Stimulated activated CD4-positive, alpha-beta T cell treated with anti-CD3 and anti-CD28 coated beads, Interleukin-15, amount 100 ng/mL, for 24 hours (primary cell): ENCODE data around the gene NBPF8.
"Not testable (repeated sequence)": the region's sequence is repeated elsewhere in the genome, so short reads cannot be mapped to it uniquely, and the experiment has no call there.

Experiments used
- DNase-seq: peaks from one replicate; pipeline ENCODE4 v3.0.0-alpha.2; 2020

NBPF8 gene

DNA sequence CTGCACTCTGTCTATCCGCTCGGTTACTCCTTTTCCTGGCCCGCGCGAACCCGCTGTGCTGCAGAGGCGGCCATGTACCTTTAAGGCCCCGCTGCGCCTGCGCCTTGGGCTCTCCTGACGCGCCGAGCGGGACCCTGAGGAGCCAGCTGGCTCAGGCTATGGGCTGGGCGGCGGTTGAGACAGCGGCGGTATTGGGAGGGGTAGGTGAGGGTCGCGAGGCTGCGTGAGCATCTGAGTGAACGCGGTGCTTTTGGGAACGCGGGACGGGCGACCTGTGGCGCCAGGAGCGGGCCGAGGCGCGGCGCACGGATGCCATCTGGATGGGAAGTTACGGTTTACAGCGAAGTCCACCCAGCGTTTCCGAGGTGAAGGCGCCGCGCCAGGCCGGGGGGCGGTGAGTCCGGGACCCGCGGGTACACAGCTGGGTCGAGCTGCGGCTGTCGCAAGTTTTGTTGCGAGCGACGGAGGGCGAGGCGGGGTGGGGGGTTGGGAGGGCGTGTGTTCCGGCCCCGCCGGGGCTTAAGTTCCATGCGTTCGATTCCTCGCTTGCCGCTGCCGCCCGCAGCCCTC, at the start of gene NBPF8:
NBPF8 (plus strand) TSS at position 125 of the 570 bp plus-strand sequence. CDS start 21,488 bp downstream, outside the sequence.
- peak; percentile 82 for DNase-seq

GRCh38 chr1:120367709-120368108, 47.1 kb upstream of the NBPF8 start:
- not testable (repeated sequence) for DNase-seq

DNA sequence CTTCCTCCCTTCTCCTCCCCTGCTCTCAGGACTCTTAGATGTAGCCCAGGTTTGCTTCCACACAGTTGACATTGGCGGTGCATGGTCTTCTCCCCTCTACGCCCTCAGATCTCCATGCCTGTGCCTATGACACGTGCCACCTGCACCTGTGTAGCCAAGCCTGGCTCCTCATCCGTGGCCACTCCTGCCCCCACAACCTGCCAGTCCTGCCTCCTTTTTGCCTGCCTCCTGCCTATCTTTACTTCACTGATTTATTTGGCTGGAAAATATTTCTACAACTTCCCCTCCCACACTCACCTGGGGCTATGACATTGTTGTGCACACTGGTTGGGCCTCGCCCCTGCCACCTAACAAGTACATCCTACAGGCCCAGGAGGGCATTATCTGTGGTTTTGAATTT, 28.2 kb upstream of the NBPF8 start:
- not testable (repeated sequence) for DNase-seq

GRCh38 chr1:120388597-120389126, 26.2 kb upstream of the NBPF8 start:
- peak; percentile 12 for DNase-seq

DNA sequence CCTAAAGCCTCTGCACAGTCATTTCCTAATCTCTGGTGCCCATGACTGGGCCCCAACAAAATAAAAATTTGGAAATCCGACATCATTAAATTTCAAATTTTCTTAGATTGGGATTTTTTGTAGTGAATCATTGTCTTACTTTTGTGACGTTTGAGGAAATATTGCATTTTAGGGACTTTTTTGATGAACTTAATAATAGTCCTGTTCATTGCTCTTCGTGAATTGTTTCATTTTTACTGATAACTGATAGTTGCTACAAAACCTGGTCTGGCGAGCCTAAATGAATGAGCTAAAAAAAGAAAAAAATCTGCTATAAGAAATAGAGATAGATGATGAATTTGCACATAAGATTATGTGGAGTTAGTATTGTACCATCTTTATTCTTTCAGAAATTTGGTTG, 23.5 kb upstream of the NBPF8 start:
- not testable (repeated sequence) for DNase-seq

DNA sequence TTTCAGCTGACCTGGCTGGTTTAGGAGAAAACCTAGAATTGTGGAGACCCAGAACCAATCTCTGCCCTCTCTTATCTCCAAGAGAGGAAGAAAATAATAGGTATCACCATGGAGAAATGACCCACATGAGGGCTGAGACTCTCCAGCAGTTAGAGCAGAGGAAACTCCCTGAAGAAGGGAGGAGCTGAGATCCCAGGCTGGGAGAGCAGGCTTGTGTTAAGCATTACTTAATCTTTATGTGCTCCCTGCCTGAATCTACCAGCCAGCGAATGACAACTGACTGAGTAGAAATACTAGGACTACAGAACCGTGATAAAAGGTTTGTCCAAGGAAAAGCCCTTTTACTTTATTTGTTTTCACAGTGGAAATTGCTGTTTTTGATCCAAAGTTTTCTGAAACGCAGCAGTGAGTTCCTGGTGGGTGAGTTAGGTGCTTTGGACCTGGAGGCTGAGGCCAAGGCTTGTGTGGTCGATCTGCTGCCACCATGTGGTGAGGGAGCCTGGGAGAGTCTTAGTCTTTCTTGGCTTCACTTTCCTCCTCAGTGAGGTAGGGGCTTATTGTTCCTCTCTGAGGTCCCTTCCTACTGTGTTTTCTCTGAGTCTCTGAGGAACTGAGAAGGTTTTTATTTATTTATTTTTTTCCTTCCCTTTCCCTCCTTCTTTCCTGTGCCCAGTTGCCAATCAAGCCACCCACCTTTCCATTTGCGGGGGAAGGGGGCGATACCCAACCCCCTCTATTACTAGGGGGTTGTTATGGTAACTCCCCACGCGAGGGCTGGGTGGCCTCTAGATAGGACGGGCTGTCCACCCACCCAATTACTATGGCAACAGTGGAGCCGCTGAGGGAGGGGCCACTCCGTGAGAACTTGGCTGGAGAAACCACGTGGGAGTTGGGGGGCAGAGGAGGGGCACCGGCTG, 21.3 kb upstream of the NBPF8 start:
- not testable (repeated sequence) for DNase-seq

DNA sequence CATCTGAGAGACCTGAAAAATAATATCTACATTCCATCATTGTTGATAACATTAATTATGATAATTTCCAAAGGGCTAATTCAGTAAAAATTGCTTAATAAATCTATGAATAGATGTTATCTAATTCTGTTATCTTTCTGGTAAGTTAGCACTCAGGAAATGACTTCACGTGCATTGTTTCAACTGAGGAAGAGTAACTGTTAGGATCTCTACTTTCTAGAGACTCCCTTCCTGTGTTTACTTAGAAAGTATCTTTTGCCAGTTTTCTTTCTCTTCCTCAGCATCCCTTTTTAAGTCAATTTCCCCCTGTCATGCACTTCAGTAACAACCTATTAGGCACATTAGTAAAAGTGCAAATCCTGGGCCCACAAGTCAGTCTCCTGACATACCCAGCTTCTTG, 9.5 kb upstream of the NBPF8 start:
- not testable (repeated sequence) for DNase-seq

- DNase-seq, result not testable (repeated sequence)
Observed at GRCh38 chr1:120414451-120414850, 384 bp upstream of the NBPF8 start.

GRCh38 chr1:120415492-120415961, 692 bp downstream of the NBPF8 start:
- DNase-seq, result peak; percentile 59

DNA sequence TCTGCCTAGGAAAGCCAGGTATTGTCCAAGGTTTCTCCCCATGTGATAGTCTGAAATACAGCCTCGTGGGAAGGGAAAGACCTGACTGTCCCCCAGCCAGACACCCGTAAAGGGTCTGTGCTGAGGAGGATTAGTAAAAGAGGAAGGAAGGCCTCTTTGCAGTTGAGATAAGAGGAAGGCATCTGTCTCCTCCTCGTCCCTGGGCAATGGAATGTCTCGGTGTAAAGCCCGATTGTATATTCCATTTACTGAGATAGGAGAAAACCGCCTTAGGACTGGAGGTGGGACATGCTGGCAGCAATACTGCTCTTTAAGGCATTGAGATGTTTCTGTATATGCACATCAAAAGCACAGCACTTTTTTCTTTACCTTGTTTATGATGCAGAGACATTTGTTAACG, 10.2 kb downstream of the NBPF8 start:
- DNase-seq, result not testable (repeated sequence)

GRCh38 chr1:120431626-120432025, 16.8 kb downstream of the NBPF8 start:
- DNase-seq, result not testable (repeated sequence)

DNA sequence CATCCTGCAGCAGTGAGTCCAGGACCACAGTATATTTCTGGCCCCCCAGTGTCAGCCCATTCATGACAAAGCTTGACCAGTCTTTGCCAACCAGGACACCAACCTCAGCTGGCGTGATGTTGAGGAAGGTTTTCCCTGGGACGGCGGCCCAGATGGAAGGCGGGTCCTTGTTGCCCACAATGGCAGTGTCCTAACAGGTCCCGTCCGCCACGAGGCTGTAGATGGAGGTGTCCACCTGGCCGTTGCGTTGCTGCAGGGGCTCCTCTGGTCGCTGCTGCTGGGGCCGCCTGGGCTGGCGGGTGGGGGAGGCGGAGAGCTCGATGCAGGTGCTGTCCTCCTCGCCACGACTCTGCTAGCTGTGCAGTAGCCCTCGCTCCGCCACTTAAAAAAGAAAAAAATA, 19.0 kb downstream of the NBPF8 start:
- DNase-seq, result not testable (repeated sequence)

GRCh38 chr1:120449124-120449523, 34.3 kb downstream of the NBPF8 start:
- not testable (repeated sequence) for DNase-seq
